ENCODE data around the gene GFOD1.

Gene GFOD1

DNA sequence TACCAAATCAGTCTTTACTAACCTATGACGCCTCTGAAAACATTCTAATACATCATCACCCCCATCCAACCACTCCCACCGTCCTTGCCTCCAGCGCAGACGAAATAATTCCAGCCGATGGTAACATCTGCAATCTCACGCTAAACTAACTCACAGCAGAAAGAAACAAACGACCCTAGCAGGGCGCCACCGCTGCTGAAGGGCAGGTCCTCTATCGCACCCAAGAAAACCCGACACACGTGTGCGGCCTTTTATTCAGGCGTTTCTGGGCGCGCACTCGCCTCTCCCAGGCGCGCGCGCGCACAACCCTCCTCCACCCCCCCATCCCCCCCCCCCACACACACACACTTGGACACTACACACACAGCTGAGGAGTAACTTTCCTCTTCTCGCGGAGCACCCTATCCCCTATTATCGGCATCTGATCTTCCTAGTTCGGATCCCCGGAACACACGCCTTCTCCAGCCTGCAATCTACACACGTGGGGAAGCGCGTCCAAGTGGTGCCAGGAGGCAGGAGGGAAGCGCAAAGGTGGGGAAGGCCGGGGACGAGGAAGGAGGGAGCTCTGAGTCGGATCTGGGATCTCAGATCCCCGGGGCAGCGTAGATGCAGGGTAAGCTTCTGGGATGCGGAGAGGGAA, 1.4 kb downstream of the GFOD1 start:
- no peak for DNase-seq

- no peak for DNase-seq
These were observed 2.1 kb downstream of the GFOD1 start for GRCh38 chr6:13485303-13485702.

- DNase-seq, result no peak
These were observed 2.6 kb downstream of the GFOD1 start for GRCh38 chr6:13484827-13485226.

- DNase-seq, result no peak
These were observed 3.2 kb downstream of the GFOD1 start for GRCh38 chr6:13484138-13484708.

DNA sequence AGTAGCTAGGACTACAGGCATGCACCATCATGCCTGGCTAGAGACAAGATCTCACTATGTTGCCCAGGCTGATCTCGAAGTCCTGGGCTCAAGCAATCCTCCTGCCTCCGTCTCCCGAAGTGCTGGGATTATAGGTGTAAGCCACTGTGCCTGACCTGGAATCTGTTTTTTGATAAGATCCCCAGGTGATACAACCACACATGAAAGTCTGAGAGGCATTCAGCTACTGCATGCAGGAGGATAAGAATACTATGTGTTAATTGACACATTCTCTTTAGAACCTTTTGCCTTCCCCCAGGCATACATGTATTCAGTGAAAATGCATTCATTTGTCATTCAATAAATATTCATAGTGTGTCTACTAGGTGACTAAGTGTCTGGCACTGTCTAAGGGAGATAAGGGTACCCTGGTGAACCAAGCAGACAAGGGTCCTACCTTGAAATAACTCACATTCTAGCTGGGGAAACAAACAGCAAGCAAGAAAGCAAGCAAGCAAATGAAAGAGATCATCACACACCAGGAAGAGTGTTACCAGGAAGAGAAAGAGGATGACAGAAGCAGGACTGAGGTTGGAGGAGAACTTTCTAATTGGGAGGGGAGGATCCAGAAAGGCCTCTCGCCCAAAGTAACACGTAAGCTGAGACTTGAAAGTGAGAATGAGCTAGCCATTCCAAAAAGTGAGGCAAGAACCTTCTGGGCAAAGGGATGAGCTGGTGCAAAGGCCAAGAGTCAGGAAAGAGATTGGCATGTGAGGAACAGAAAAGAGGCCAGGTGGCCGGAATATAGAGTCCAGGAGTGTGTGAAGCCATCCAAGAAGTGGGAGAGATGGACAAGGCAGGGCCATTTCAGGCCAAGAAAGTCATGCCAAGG, 6.5 kb downstream of the GFOD1 start:
- DNase-seq, result no peak

- DNase-seq, result no peak
These were observed 7.4 kb downstream of the GFOD1 start for GRCh38 chr6:13479971-13480434.

DNA sequence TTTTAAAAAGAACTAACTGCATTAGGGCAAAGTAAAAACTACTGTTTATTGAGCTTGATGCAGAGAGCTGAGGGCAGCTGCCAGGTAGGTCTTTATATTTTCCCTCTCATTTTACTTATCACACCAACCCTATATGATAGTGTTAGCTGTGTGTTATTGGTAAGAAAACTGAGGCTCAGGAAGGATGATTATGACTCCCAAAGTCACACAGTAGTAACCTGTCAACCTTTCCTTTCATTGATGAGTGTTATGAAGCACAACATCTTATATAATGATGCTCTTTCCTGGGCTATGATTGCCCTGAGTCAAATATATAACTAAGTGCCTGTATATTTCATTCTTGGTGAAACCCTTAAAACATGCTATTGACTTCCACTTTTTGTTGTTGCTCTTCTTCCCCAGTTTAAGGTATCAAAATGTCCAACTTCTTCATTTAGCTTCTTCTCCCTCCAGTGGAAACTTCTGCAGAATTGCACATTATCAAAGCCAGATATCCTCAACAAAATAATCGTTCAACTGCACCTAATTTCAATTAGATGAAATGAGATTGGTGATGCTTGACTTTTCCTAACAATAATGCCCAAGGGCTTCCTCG, 8.1 kb downstream of the GFOD1 start:
- DNase-seq, result no peak

- no peak for DNase-seq
These were observed 8.9 kb downstream of the GFOD1 start for GRCh38 chr6:13478525-13478966.

DNA sequence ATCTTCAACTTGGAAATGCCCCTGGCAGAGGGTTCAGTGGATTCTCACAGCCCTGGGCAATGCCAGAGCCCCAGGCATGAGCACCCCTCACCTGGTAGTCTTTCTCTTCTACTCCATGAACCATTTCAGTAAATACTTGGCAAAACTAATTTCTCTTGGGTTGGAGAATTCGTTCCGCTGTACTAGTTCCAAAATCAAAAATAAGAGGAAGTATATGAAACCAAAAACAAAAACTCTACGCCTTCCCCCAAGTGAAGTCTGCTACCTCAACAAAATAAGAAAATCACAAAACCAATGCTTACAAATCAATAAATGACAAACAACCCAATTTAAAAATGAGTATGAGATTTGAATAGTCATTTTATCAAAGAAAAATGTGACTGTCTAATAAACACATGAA, 12.6 kb downstream of the GFOD1 start:
- DNase-seq, result no peak

GRCh38 chr6:13474360-13474759, 13.0 kb downstream of the GFOD1 start:
- DNase-seq, result no peak

GRCh38 chr6:13473768-13474165, 13.6 kb downstream of the GFOD1 start:
- no peak for DNase-seq

DNA sequence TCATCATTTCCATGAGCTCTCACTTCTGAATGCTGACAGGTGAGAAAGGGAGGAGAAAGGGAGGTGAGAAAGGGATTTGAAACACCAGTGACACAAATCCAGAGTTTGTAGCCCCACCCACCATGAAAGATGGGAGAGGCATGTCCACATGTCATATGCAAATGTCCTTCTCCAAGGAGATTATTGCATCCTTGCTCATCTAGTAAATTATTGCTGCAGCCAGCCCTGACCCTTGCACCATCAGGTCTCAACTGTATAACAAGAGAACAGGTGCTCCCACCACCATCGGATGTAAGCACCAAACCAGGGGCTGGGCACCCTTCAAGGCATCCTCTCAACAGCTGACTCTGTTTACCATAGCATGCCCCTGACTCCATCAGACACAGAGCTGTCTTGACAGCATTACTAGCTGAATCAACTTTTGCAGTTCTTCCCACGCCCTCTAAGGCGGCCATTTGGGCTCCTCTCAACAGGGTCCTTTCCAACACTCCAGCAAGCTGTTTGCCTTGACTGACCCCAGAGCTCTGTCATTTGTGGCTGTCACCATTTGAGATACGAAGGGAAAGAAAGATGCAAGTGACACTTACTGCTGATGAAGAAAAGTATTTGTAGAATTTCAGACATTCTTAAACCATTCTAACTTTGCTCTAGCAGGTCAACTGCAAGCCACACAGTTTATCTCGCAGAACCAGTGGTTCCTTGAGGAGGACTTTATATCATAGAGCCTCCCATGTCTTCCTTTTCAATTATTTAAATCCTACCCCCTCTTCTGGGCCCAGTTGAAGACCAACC, 14.2 kb downstream of the GFOD1 start:
- no peak for DNase-seq

DNA sequence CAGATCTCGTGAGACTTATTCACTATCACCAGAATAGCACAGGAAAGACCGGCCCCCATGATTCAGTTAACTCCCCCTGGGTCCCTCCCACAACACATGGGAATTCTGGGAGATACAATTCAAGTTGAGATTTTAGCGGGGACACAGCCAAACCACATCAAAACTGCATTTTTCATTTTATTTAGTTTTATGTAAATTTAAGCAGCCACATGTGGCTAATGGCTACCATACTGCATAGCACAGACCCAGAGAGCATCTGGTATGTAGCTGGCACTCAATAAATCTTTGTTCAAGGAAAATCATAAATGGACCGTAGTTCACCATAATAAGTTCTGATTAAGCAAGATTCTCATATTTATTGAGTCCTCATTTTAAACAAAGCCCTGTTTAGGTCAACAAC, 15.3 kb downstream of the GFOD1 start:
- no peak for DNase-seq

DNA sequence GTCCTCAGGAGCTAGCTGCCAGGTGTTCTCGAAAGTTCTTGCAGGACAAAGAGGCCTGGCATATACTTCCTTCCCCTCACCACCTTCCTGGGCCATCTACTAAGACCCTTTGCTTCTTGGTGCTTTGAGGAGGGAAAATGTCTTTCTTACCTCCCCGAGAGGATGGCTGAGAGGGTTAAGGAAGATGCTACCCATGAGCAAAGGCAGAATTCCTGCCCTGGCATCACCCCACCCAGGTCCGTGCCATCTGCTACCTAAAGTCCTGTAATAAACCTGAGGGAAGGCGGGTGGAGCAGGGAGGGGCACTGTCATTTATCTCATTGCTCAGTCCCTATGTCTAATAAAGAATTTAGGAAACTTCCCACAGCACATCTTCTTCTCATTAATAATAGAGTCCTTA, 16.2 kb downstream of the GFOD1 start:
- no peak for DNase-seq

DNA sequence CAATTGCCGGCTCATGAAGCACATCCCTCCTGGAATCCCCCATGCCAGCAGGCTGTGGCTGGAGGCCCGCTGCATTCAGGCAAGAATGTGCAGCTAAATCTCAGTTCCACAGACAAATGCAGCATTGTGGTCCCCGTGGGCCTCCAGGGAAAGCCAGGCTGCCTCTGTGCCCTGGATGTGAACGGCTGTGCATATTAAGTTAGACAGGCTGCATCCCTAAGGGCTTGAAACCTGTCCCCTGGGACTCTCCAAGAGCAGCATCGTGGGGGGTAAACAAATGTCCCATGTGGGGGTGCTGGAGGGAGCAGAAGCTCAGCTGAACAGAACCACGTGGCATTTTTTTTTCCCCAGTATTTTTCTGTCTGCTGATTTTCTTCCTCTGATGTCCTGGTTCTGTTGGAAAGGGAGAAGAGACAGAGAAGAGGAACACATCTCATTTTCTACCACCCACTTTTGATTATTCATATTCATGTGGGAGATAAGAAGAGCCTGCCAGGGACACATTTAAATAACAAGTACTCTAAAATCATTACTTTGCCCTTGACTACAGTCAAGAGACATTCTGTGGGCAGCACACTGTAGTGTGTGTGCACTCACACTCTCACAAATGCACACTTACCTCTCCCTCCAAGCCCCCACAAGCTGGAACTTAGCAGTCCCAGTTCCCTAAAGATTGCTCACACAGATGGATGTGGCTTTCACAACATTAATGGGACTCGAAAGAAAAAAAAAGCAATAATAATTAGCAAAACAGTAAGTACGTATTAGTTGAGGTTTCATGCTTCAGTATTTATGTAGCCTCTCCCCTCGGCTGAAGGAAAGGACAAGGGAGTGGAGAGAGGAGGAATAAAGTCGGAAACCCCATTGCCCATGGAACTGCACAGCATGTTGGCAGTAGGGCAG, 16.9 kb downstream of the GFOD1 start:
- DNase-seq, result no peak

GRCh38 chr6:13469693-13470092, 17.7 kb downstream of the GFOD1 start:
- no peak for DNase-seq

- DNase-seq, result no peak
These were observed 18.6 kb downstream of the GFOD1 start for GRCh38 chr6:13468839-13469238.

GRCh38 chr6:13467216-13467600, 20.2 kb downstream of the GFOD1 start:
- DNase-seq, result no peak

- DNase-seq, result no peak
These were observed 20.8 kb downstream of the GFOD1 start for GRCh38 chr6:13466304-13467215.

DNA sequence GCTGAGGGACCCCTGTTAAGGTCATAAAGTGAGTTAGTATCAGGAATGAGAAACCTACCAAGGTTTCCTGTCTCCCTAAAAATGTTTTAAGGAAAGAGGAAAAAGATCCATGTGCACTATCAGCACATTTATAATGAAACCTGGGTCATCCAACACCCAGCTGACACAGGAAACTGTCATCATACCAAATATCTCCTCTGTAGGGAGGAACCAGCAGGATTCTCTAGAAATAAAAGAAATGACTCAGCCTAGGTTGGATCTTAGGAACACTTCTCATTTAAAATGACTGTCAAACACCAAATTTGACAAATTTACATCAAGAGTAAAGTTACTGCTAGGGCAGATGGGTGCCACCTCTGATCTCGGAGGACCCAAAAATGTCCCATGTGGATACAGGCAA, 21.7 kb downstream of the GFOD1 start:
- no peak for DNase-seq

Measured in T-helper 9 cell (primary cell).